Measurements from ENCODE around the gene ESYT2. TPM values are rescaled to one million over a fixed set of nuclear protein-coding genes. Genes with fewer than 3 reads are reported as not detected.
A peak's percentile ranks its signal among the peaks of the same experiment; 100 is the strongest.

Gene ESYT2
- total RNA-seq, 1 donor from 2014 or later = 31.8 TPM

DNA sequence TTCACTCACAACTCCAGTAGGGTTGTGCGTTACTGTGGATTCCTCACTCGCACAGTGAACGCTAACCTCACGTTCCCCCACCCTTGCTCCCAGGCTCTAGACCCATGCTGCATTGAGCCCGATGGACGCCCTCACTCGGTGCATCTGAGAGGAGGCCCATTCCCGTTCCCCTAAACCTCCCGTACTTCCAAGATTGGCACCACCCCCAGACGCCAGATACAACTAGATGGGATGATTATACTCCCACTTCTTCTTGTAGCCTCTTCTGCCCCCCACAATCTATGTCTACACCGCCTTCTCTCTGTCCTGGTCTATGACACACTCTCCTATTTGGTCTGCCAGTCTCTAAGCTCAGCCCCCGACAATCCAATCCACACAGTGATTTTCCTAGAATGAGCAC lies 67.4 kb downstream of the ESYT2 start:
- H3K9me3 Mint-ChIP-seq (ENCODE audit: unreplicated experiment) = no peaks in the 10 kb centered on the region
- peaks cover 41% of the 10 kb centered on the region for H3K36me3 Mint-ChIP-seq (ENCODE audit: low read depth, unreplicated experiment)
- H3K4me1 Mint-ChIP-seq (ENCODE audit: unreplicated experiment) = no peaks in the 10 kb centered on the region
- H3K4me3 Mint-ChIP-seq (ENCODE audit: unreplicated experiment) = peak overlapping the region; percentile 7
- TF ChIP-seq, protein P1, sequence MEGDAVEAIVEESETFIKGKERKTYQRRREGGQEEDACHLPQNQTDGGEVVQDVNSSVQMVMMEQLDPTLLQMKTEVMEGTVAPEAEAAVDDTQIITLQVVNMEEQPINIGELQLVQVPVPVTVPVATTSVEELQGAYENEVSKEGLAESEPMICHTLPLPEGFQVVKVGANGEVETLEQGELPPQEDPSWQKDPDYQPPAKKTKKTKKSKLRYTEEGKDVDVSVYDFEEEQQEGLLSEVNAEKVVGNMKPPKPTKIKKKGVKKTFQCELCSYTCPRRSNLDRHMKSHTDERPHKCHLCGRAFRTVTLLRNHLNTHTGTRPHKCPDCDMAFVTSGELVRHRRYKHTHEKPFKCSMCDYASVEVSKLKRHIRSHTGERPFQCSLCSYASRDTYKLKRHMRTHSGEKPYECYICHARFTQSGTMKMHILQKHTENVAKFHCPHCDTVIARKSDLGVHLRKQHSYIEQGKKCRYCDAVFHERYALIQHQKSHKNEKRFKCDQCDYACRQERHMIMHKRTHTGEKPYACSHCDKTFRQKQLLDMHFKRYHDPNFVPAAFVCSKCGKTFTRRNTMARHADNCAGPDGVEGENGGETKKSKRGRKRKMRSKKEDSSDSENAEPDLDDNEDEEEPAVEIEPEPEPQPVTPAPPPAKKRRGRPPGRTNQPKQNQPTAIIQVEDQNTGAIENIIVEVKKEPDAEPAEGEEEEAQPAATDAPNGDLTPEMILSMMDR (IDR thresholded peaks at IDR 0.05; ENCODE audit: unreplicated experiment) = no peak
- no peak for DNase-seq (ENCODE audit: low spot score)
- H3K27ac Mint-ChIP-seq (ENCODE audit: unreplicated experiment) = no peak overlapping the region
- peaks cover 2% of the 10 kb centered on the region for H3K27me3 Mint-ChIP-seq (ENCODE audit: unreplicated experiment)

DNA sequence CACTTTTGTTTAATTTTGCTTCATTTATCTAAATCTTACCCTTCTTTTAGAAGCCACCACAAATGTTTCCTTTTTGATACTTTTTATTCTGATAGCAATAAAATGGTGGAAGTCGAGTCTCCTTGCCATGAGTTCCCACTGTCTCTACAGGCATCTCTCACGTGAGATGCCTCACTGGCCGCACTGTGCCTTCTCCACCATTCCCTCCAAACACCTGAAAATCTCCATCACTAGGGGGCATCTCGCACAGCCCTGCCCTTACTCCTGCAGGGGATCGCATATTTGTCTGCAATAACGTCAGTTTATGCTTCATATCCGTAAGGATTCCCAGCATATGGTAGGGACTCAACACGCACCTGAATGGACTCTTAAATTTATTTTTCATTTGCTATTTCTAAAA lies 68.4 kb downstream of the ESYT2 start:
- DNase-seq (ENCODE audit: low spot score) = no peak
- peaks cover 41% of the 10 kb centered on the region for H3K36me3 Mint-ChIP-seq (ENCODE audit: low read depth, unreplicated experiment)
- TF ChIP-seq, protein P1 (IDR thresholded peaks at IDR 0.05; ENCODE audit: unreplicated experiment) = no peak
- H3K4me3 Mint-ChIP-seq (ENCODE audit: unreplicated experiment) = peak overlapping the region; percentile 16
- H3K9me3 Mint-ChIP-seq (ENCODE audit: unreplicated experiment) = no peaks in the 10 kb centered on the region
- no peaks in the 10 kb centered on the region for H3K4me1 Mint-ChIP-seq (ENCODE audit: unreplicated experiment)
- peaks cover 2% of the 10 kb centered on the region for H3K27me3 Mint-ChIP-seq (ENCODE audit: unreplicated experiment)
- H3K27ac Mint-ChIP-seq (ENCODE audit: unreplicated experiment) = no peak overlapping the region

DNA sequence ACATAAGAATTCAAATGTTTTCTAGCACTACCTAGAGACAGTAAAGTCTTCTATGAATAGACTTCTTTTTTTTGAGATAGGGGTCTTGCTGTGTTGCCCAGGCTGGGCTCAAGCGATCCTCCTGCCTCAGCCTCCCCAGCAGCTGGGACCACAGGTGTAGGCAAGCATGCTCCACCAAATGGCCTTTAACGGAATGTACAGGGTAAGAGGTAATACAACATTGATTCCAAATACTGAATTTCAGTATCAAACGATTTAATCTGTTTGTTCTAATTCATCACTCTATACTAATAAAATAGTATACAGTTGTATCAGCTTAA lies 68.9 kb downstream of the ESYT2 start:
- Mint-ChIP-seq H3K27ac (ENCODE audit: unreplicated experiment) (no peak overlapping the region), H3K36me3 (ENCODE audit: low read depth, unreplicated experiment) (peaks cover 42% of the 10 kb centered on the region), H3K9me3 (ENCODE audit: unreplicated experiment) (no peaks in the 10 kb centered on the region), H3K27me3 (ENCODE audit: unreplicated experiment) (peaks cover 2% of the 10 kb centered on the region), H3K4me3 (ENCODE audit: unreplicated experiment) (no peak overlapping the region), H3K4me1 (ENCODE audit: unreplicated experiment) (peaks cover 2% of the 10 kb centered on the region)
- DNase-seq (ENCODE audit: low spot score) = no peak
- TF ChIP-seq, protein P1 (IDR thresholded peaks at IDR 0.05; ENCODE audit: unreplicated experiment) = no peak

DNA sequence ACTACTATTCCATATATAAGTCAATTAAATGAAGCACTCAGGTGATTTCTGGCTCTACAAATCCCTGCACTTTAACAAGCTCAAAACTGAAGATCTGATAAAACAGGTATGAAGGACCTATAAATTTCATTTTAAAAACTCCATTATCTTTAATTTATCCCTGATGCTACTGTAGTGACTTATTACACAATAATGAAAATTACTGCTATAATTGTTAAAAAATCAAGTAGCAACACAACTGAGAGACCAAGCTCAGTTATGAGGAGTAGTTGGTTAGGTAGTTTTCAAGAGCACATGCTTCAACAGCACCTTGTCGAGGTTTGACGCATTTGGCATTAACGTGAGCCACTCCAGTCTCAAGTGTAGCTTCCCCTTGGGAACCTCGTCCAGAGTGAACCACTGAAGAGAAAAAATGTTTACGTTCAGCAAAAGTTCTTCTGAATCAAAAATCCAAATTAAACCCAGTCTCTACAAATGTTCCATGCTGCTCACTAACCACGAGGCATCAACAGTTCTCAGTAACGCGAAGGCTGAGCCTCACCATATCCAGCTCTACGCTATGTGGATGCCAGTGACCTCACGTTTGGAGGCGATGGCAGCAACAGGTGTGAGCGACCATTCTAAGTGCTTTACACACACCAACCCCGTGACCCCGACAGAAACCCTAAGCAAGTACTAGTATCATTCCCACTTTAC lies 69.4 kb downstream of the ESYT2 start:
- H3K9me3 Mint-ChIP-seq (ENCODE audit: unreplicated experiment) = no peaks in the 10 kb centered on the region
- DNase-seq (ENCODE audit: low spot score) = no peak
- peaks cover 47% of the 10 kb centered on the region for H3K36me3 Mint-ChIP-seq (ENCODE audit: low read depth, unreplicated experiment)
- H3K4me1 Mint-ChIP-seq (ENCODE audit: unreplicated experiment) = peaks cover 7% of the 10 kb centered on the region
- peaks cover 1% of the 10 kb centered on the region for H3K27me3 Mint-ChIP-seq (ENCODE audit: unreplicated experiment)
- TF ChIP-seq, protein P1 (IDR thresholded peaks at IDR 0.05; ENCODE audit: unreplicated experiment) = no peak
- H3K27ac Mint-ChIP-seq (ENCODE audit: unreplicated experiment) = no peak overlapping the region
- H3K4me3 Mint-ChIP-seq (ENCODE audit: unreplicated experiment) = no peak overlapping the region

DNA sequence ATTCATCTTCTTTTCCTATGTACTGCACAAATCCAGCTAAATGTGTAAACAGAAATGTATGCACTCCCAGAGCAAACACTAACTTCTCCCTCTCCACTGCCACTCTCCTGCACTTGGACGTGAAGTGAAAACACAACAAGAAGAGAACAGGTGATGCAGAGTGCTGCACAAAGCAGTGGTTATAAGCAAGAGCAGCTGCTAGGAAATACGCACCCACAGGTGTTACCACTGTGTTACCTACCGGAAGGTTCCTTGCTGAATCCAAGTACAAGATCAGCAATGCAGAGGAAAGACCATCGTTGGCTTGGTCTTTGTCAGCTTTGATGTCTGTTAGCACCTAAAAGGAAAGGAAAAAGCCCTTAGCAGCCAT lies 70.1 kb downstream of the ESYT2 start:
- Mint-ChIP-seq H3K4me1 (ENCODE audit: unreplicated experiment) (peaks cover 9% of the 10 kb centered on the region), H3K27me3 (ENCODE audit: unreplicated experiment) (no peaks in the 10 kb centered on the region), H3K36me3 (ENCODE audit: low read depth, unreplicated experiment) (peaks cover 43% of the 10 kb centered on the region), H3K9me3 (ENCODE audit: unreplicated experiment) (no peaks in the 10 kb centered on the region), H3K4me3 (ENCODE audit: unreplicated experiment) (no peak overlapping the region), H3K27ac (ENCODE audit: unreplicated experiment) (no peak overlapping the region)
- DNase-seq (ENCODE audit: low spot score) = no peak
- TF ChIP-seq, protein P1 (IDR thresholded peaks at IDR 0.05; ENCODE audit: unreplicated experiment) = no peak

All from endothelial cell (in vitro differentiated cells).